ENCODE measurements around the gene BMPR1B.

- TF ChIP-seq TCF7L2 (IDR thresholded peaks at IDR 0.05; ENCODE audit: borderline replicate concordance, extremely low read depth, insufficient read depth, insufficient read length) (no peak), CTCF (IDR thresholded peaks at IDR 0.05 in 2 of 3, conservative IDR thresholded peaks at IDR 0.05 in 1 of 3; ENCODE audit: borderline replicate concordance in 1 of 3, insufficient read depth in 1 of 3, low read depth in 2 of 3, low read length in 2 of 3) (no peak), RAD21 (IDR thresholded peaks at IDR 0.05; ENCODE audit: low read depth) (no peak), MAX (IDR thresholded peaks at IDR 0.05) (no peak), POLR2A (IDR thresholded peaks at IDR 0.05; ENCODE audit: borderline replicate concordance, extremely low read depth, insufficient read depth, insufficient read length) (no peak)
These were observed 465 bp downstream of the BMPR1B start for GRCh38 chr4:94758141-94758699.

All from HCT116 (cell line).